ENCODE data around the gene ABO. TPM values are rescaled to one million over a fixed set of nuclear protein-coding genes. Genes with fewer than 3 reads are reported as not detected.

Gene ABO
- total RNA-seq, 2 donors from 2014 or later: 58.0 to 77.7 TPM

DNA sequence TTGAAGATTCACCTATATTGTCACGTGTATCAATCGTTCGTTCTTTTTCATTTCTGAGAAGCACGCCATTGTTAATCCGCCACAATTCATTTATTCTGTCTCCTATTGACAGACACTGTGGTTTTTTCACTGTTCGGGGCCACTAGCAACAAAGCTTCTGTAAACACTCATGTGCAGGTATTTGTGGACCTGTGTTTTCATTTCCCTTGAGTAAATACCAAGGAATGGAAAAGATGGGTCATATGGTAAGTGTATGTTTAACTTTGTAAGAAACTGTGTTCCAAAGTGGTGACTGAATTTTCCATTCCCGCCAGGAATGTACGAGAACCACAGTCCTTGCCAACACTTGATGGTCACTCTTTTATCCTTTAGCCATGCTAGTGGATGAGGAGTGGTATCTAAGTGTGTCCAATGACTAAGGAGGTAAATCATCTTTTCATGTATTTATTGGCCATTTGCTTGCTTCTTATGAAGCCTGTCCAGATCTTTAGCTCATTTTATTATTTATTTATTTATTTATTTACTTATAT is 10.7 kb downstream of the ABO start:
- no peak for TF ChIP-seq CTCF (IDR thresholded peaks at IDR 0.05)

DNA sequence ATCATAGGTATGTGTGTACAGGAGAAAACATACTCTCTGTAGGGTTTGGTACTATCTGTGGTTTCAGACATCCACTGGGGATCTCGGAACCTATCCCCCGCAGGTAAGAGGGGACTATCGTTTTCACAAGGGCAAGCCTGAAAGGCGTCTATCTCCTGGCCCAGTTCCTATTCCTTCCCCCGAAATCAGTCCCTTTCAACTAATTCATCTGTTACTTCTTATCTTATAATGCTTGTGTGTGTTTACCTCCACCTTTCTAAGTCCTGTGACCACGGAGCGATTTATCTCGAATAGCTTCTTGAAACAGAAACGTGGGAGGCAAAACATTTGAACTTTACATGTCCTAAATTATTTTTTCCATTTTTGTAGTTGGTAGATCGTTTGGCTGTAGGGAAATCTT is 11.4 kb downstream of the ABO start:
- Histone ChIP-seq H3K27me3 (no peaks in the 10 kb centered on the region), H3K27ac (no peak overlapping the region), H3K4me3 (no peak overlapping the region), H3K36me3 (no peaks in the 10 kb centered on the region), H3K9me3 (no peaks in the 10 kb centered on the region), H3K9ac (ENCODE audit: low read depth in 2 of 2, low read length in 2 of 2) (no peak overlapping the region), H3K4me1 (no peaks in the 10 kb centered on the region)
- intact Hi-C loops (cut with DNase I): no loop called here
- no peak for TF ChIP-seq CTCF (IDR thresholded peaks at IDR 0.05)
- DNase-seq: peak; percentile 9

More for the DNA sequence above, 10.7 kb downstream of the ABO start:
- Histone ChIP-seq H3K36me3 (no peaks in the 10 kb centered on the region), H3K9me3 (no peaks in the 10 kb centered on the region), H3K4me1 (no peaks in the 10 kb centered on the region), H3K4me3 (no peak overlapping the region), H3K27me3 (no peaks in the 10 kb centered on the region), H3K27ac (no peak overlapping the region), H3K9ac (ENCODE audit: low read depth in 2 of 2, low read length in 2 of 2) (no peak overlapping the region)
- intact Hi-C loops (cut with DNase I): no loop called here
- peak; percentile 9 for DNase-seq

DNA sequence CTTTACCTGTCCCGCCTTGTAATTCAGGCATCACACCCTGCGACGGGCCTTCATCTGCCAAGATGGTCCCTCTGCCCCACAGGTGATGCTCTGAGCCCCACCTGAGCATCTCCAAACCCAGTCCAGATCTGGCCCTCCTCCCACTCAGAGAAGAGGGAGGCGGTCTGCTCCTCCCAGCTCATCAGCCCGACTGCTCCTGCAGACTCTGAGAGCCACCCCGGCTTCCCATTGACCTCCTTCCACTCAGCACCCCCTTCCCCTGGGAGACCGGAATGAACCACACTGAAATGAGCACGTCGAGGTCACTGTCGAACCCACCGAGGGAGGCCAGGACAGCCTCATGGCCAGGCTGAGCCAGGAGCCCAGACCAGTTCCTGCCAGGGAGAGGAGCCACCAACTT is 12.8 kb downstream of the ABO start:
- DNase-seq: no peak
- Histone ChIP-seq H3K9me3 (no peaks in the 10 kb centered on the region), H3K9ac (ENCODE audit: low read depth in 2 of 2, low read length in 2 of 2) (no peak overlapping the region), H3K4me3 (no peak overlapping the region), H3K27me3 (no peaks in the 10 kb centered on the region), H3K27ac (no peak overlapping the region), H3K4me1 (no peaks in the 10 kb centered on the region), H3K36me3 (no peaks in the 10 kb centered on the region)
- no peak for TF ChIP-seq CTCF (IDR thresholded peaks at IDR 0.05)
- intact Hi-C loops (cut with DNase I): no loop called here

DNA sequence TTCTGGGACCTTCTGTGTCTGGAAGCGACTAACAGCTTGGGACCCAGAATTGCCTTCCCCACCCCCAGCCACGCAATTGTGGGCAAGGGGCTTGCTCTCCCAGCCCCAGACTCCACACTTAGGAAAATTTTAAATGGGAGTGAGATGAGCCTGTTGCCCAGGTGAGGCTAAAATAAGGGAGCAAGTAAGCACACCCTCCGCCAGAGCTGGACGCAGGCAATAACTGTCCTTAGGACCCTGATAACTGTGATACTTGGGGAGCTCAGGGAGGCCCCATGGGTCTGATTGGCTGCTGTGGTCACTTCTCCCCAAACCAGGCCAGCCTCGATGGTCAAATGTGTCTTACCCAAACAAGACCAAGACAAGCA is 13.3 kb downstream of the ABO start:
- Histone ChIP-seq H3K4me3 (no peak overlapping the region), H3K36me3 (no peaks in the 10 kb centered on the region), H3K27me3 (no peaks in the 10 kb centered on the region), H3K27ac (no peak overlapping the region), H3K9me3 (no peaks in the 10 kb centered on the region), H3K9ac (ENCODE audit: low read depth in 2 of 2, low read length in 2 of 2) (no peak overlapping the region), H3K4me1 (no peaks in the 10 kb centered on the region)
- no peak for TF ChIP-seq CTCF (IDR thresholded peaks at IDR 0.05)
- intact Hi-C loops (cut with DNase I): no loop called here
- no peak for DNase-seq

DNA sequence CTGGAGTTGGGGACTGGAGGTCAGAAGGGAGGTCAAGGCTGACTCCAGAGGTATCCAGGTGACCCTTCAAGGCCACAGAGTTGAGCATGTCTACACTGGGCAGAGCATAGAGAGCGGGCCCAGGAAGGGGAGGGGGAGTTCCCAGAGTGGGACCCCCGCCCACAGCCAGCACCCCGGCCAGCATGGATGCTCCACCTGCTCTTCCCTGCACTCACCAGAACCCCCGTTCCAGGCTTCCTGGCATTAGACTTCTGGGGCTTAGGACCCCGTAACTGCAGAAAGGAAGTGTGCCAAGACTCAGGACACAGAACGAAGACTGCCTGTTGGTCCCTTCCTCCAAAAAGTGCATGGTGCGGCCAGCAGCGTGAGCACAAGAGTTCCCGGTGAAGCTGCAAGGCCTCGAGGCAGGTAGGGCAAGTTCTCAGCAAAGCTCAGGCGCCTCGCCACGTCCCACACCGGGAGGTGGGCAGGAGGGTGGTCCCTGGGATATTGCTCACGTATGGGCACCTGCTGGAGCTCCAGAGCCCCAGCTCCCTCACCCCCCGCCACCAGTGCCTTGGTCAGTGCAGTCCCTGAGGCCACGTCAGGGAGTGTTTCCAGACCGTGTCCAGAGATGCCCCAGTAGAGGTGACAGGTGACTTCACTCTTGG is 13.8 kb downstream of the ABO start:
- Histone ChIP-seq H3K9me3 (no peaks in the 10 kb centered on the region), H3K27me3 (no peaks in the 10 kb centered on the region), H3K27ac (no peak overlapping the region), H3K36me3 (no peaks in the 10 kb centered on the region), H3K4me1 (no peaks in the 10 kb centered on the region), H3K9ac (ENCODE audit: low read depth in 2 of 2, low read length in 2 of 2) (no peak overlapping the region), H3K4me3 (no peak overlapping the region)
- no peak for DNase-seq
- no peak for TF ChIP-seq CTCF (IDR thresholded peaks at IDR 0.05)
- intact Hi-C loops (cut with DNase I): no loop called here

Data from colonic mucosa (tissue), 4 donors.